ENCODE results near the gene MRTO4.

- TF ChIP-seq ZNF239 (CRISPR knock-in tag; IDR thresholded peaks at IDR 0.05) (no peak), RFX5 (IDR thresholded peaks at IDR 0.05; ENCODE audit: low read depth, low read length) (no peak), PHB2 (IDR thresholded peaks at IDR 0.05; ENCODE audit: low read depth) (no peak), CHD4 (IDR thresholded peaks at IDR 0.05; ENCODE audit: insufficient read depth, insufficient replicate concordance, low read depth, low read length, poor library complexity, severe bottlenecking) (no peak), ZZZ3 (IDR thresholded peaks at IDR 0.05) (no peak), MYC (IDR thresholded peaks at IDR 0.05; ENCODE audit: low read depth, low read length) (no peak), MYC (CRISPR knock-in tag; IDR thresholded peaks at IDR 0.05; ENCODE audit: borderline replicate concordance, low read depth) (no peak), GABPB1 (CRISPR knock-in tag; IDR thresholded peaks at IDR 0.05) (no peak), ARID3B (CRISPR knock-in tag; IDR thresholded peaks at IDR 0.05; ENCODE audit: borderline replicate concordance) (no peak), EHMT2 (IDR thresholded peaks at IDR 0.05) (no peak), HCFC1 (IDR thresholded peaks at IDR 0.05; ENCODE audit: low read depth, low read length) (no peak), BDP1 (IDR thresholded peaks at IDR 0.05; ENCODE audit: insufficient read depth, insufficient read length) (no peak), ZBTB8A (IDR thresholded peaks at IDR 0.05; ENCODE audit: partially characterized antibody) (no peak), ZNF407 (IDR thresholded peaks at IDR 0.05; ENCODE audit: low read depth) (no peak)
Observed at GRCh38 chr1:19212167-19212566, 39.4 kb upstream of the MRTO4 start.

Measured in K562 (cell line).